ENCODE measurements around the gene CRAMP1. TPM values are rescaled to one million over a fixed set of nuclear protein-coding genes. Genes with fewer than 3 reads are reported as not detected.

Gene CRAMP1
- polyA plus RNA-seq, 3 donors from 2014 or later: 1.4 to 11.5 (median 2.8) TPM

GRCh38 chr16:1610071-1610898 is 1.9 kb upstream of the CRAMP1 start:
- Mint-ChIP-seq H3K27me3 (ENCODE audit: low read depth in 3 of 3) (peaks cover 5 to 22% (median 14%) of the 10 kb centered on the region in 3 donors), H3K4me1 (peaks cover 29 to 33% of the 10 kb centered on the region in 2 donors), H3K27ac (peak overlapping the region; percentile 70 to 98 (median 90)), H3K9me3 (peaks cover 0 to 4% (median 1%) of the 10 kb centered on the region in 6 donors), H3K4me3 (peak overlapping the region; percentile 74 to 93 (median 80)), H3K36me3 (peaks cover 3 to 7% (median 7%) of the 10 kb centered on the region in 3 donors)
- peak; percentile 90 to 91 (median 90) for DNase-seq

GRCh38 chr16:1610899-1611632 is 1.1 kb upstream of the CRAMP1 start:
- Mint-ChIP-seq H3K9me3 (peaks cover 0 to 4% (median 1%) of the 10 kb centered on the region in 6 donors), H3K4me3 (peak overlapping the region; percentile 80 to 93 (median 83)), H3K4me1 (peaks cover 34 to 40% of the 10 kb centered on the region in 2 donors), H3K36me3 (peaks cover 0 to 13% (median 13%) of the 10 kb centered on the region in 3 donors), H3K27me3 (ENCODE audit: low read depth in 3 of 3) (peaks cover 5 to 22% (median 14%) of the 10 kb centered on the region in 3 donors), H3K27ac (peak overlapping the region; percentile 86 to 98 (median 96))
- DNase-seq: no peak

DNA sequence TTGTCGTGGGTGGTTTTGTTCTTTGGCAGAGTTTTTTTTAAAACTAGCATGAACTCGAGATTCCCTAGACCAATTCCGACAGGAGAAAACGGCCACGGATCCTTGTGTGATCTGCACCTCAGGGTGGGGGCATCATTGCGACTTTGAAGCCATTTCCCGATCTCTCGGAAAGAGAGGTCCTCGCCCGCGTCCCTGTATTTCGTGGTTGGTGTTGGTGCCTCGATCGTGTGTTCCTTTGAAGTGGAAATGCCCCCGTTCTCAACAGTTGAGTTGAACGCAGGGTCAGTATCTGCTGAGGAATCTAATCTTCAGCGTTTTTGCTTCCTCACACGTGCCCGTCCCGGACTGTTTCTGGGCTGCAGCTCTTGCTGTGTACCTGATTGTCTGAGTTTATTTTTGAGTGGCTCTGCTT is 1.1 kb downstream of the CRAMP1 start:
- peak in 1 of 3 donors; percentile 6 for DNase-seq
- Mint-ChIP-seq H3K27ac (peak overlapping the region; percentile 55 to 88 (median 82)), H3K4me1 (peaks cover 34 to 45% of the 10 kb centered on the region in 2 donors), H3K27me3 (ENCODE audit: low read depth in 3 of 3) (peaks cover 5 to 21% (median 14%) of the 10 kb centered on the region in 3 donors), H3K9me3 (peaks cover 0 to 4% (median 1%) of the 10 kb centered on the region in 6 donors), H3K4me3 (peak overlapping the region; percentile 85 to 90 (median 88)), H3K36me3 (peaks cover 4 to 17% (median 14%) of the 10 kb centered on the region in 3 donors)

DNA sequence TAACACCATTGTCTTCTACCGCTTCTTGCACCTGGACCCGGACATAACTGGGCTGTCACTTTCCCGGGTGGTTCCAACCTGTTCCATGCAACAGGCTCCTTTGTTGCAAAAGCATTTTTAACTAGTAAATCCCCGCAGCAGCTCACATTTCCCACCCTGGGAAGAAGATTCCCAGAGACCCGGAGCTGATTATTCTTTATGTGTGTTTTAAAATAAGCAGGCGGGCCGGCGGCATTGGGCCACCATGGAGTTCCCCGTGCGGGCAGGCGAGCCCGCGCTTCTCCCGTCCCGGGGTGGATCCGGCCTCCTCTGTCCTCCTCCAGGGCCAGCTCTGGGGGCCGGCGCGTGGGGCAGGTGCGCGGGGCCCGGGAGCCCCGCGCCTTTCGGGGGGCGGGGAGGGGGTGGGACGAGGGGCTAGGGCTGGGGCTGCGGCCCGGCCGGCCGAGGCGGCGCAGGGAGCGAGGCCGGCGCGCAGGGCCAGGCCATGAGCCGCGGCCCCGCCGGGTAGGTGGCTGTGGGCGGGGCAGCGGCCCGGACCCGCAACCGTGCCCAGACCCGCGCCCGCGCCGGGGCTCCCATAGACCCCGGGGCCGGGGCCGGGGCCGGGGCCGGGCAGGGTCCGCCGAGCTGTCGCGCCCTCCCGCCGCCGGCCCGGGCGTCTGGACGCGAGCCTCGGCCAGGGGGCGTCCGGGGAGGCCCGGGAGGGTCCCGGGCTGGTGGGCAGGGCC is 1.7 kb downstream of the CRAMP1 start:
- DNase-seq: no peak
- Mint-ChIP-seq H3K4me1 (peaks cover 34 to 48% of the 10 kb centered on the region in 2 donors), H3K27ac (peak overlapping the region; percentile 55 to 88 (median 82)), H3K36me3 (peaks cover 8 to 20% (median 17%) of the 10 kb centered on the region in 3 donors), H3K4me3 (peak overlapping the region; percentile 85 to 90 (median 88)), H3K27me3 (ENCODE audit: low read depth in 3 of 3) (peaks cover 5 to 21% (median 14%) of the 10 kb centered on the region in 3 donors), H3K9me3 (peaks cover 0 to 4% (median 1%) of the 10 kb centered on the region in 6 donors)

- H3K9me3 Mint-ChIP-seq: peaks cover 0 to 4% (median 1%) of the 10 kb centered on the region in 6 donors
- DNase-seq: peak in 1 of 3 donors; percentile 14
- H3K4me1 Mint-ChIP-seq: peaks cover 34 to 51% of the 10 kb centered on the region in 2 donors
- H3K4me3 Mint-ChIP-seq: peak overlapping the region; percentile 72 to 78 (median 73)
- H3K27me3 Mint-ChIP-seq (ENCODE audit: low read depth in 3 of 3): peaks cover 5 to 21% (median 14%) of the 10 kb centered on the region in 3 donors
- peak overlapping the region in 1 of 6 donors; percentile 8 for H3K27ac Mint-ChIP-seq
- H3K36me3 Mint-ChIP-seq: peaks cover 10 to 25% (median 17%) of the 10 kb centered on the region in 3 donors
Measured at GRCh38 chr16:1614456-1615102, 2.4 kb downstream of the CRAMP1 start.

- Mint-ChIP-seq H3K36me3 (peaks cover 10 to 26% (median 17%) of the 10 kb centered on the region in 3 donors), H3K4me1 (peaks cover 31 to 59% of the 10 kb centered on the region in 2 donors), H3K27ac (peak overlapping the region in 3 of 6 donors; percentile 2 to 58 (median 8))
Measured at GRCh38 chr16:1615761-1616160, 3.6 kb downstream of the CRAMP1 start.

GRCh38 chr16:1619976-1620375 is 7.8 kb downstream of the CRAMP1 start:
- Mint-ChIP-seq H3K27ac (no peak overlapping the region), H3K27me3 (ENCODE audit: low read depth in 3 of 3) (peaks cover 0 to 2% (median 0%) of the 10 kb centered on the region in 3 donors), H3K36me3 (peaks cover 10 to 25% (median 13%) of the 10 kb centered on the region in 3 donors), H3K4me1 (peaks cover 15 to 55% of the 10 kb centered on the region in 2 donors), H3K9me3 (no peaks in the 10 kb centered on the region), H3K4me3 (no peak overlapping the region)
- DNase-seq: no peak

More at GRCh38 chr16:1615761-1616160, 3.6 kb downstream of the CRAMP1 start:
- peak overlapping the region; percentile 63 to 78 (median 73) for H3K4me3 Mint-ChIP-seq
- peaks cover 0 to 4% (median 1%) of the 10 kb centered on the region in 6 donors for H3K9me3 Mint-ChIP-seq
- no peak for DNase-seq
- H3K27me3 Mint-ChIP-seq (ENCODE audit: low read depth in 3 of 3): peaks cover 5 to 18% (median 14%) of the 10 kb centered on the region in 3 donors

- Mint-ChIP-seq H3K27ac (no peak overlapping the region), H3K9me3 (no peaks in the 10 kb centered on the region), H3K4me1 (peaks cover 13 to 53% of the 10 kb centered on the region in 2 donors), H3K4me3 (no peak overlapping the region), H3K27me3 (ENCODE audit: low read depth in 3 of 3) (no peaks in the 10 kb centered on the region), H3K36me3 (peaks cover 9 to 21% (median 10%) of the 10 kb centered on the region in 3 donors)
- no peak for DNase-seq
Measured at GRCh38 chr16:1620391-1620790, 8.2 kb downstream of the CRAMP1 start.

- no peak for DNase-seq
- Mint-ChIP-seq H3K27ac (peak overlapping the region in 1 of 6 donors; percentile 16), H3K4me3 (no peak overlapping the region), H3K4me1 (peaks cover 13 to 45% of the 10 kb centered on the region in 2 donors), H3K36me3 (peaks cover 0 to 17% (median 10%) of the 10 kb centered on the region in 3 donors), H3K27me3 (ENCODE audit: low read depth in 3 of 3) (no peaks in the 10 kb centered on the region), H3K9me3 (no peaks in the 10 kb centered on the region)
Measured at GRCh38 chr16:1621851-1622250, 9.7 kb downstream of the CRAMP1 start.

GRCh38 chr16:1626327-1626726 is 14.2 kb downstream of the CRAMP1 start:
- peaks cover 5 to 12% (median 5%) of the 10 kb centered on the region in 3 donors for H3K36me3 Mint-ChIP-seq
- no peak overlapping the region for H3K4me3 Mint-ChIP-seq
- H3K9me3 Mint-ChIP-seq: no peaks in the 10 kb centered on the region
- H3K4me1 Mint-ChIP-seq: peaks cover 17 to 40% of the 10 kb centered on the region in 2 donors
- peak overlapping the region in 1 of 6 donors; percentile 40 for H3K27ac Mint-ChIP-seq
- no peaks in the 10 kb centered on the region for H3K27me3 Mint-ChIP-seq (ENCODE audit: low read depth in 3 of 3)
- DNase-seq: no peak

- H3K4me3 Mint-ChIP-seq: no peak overlapping the region
- H3K36me3 Mint-ChIP-seq: peaks cover 5 to 16% (median 5%) of the 10 kb centered on the region in 3 donors
- peaks cover 17 to 41% of the 10 kb centered on the region in 2 donors for H3K4me1 Mint-ChIP-seq
- DNase-seq: no peak
- no peaks in the 10 kb centered on the region for H3K9me3 Mint-ChIP-seq
- H3K27ac Mint-ChIP-seq: peak overlapping the region in 1 of 6 donors; percentile 39
- H3K27me3 Mint-ChIP-seq (ENCODE audit: low read depth in 3 of 3): no peaks in the 10 kb centered on the region
Measured at GRCh38 chr16:1626776-1627175, 14.6 kb downstream of the CRAMP1 start.

DNA sequence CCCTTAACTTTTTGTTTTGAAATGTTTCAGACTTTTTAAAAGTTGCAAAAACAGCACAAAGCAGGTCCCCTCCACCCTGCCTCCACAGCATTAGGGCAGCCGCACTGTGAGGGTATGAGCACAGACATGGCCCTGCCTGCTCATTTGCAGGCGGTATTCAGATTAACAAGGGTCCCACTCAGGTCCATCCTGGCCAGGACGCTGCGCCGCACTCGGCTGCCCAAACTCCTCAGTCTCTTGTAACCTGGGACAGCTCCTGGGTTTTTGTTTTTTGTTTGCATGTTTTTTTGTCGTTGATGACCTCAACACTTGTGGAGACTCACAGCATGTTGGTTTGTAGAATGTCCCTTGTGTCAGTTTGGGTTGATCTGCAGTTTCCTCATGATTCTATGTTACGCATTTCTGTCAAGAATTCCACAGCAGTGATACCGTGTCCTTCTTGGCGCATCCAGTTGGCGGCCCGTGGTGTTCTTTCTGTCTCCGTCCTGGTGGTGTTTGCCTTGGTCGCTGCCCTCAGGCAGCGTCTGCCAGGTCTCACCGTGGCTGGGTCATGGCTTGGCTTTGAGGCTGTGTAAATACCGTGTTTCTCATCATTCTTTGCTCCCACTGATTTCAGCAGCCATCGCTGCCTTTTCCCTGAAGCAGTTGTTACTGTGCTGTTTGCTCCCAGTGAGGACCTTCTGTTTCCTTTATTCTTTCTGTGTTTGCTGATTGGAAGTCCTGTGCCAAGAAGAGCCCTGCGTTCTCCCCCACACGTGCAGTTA is 18.5 kb downstream of the CRAMP1 start:
- Mint-ChIP-seq H3K4me1 (peaks cover 20 to 44% of the 10 kb centered on the region in 2 donors), H3K9me3 (no peaks in the 10 kb centered on the region), H3K27me3 (ENCODE audit: low read depth in 3 of 3) (no peaks in the 10 kb centered on the region), H3K4me3 (no peak overlapping the region), H3K36me3 (peaks cover 5 to 34% (median 9%) of the 10 kb centered on the region in 3 donors), H3K27ac (no peak overlapping the region)
- DNase-seq: no peak
